DND-41 (cell line): ENCODE measurements around the gene NUCB1.

ENCODE experiments used
- ATAC-seq: fragments of 200-7000 bp; cut with Tn5 transposase; 3 replicates; pipeline ENCODE4 v1.9.1; 2021; ENCODE audit warnings: low read depth; ENCODE audit not compliant: insufficient read depth
- DNase-seq: peaks from one replicate; pipeline ENCODE4 v3.0.0-alpha.2; 2020
- H2AFZ ChIP-seq: 2 replicates; pipeline ENCODE4 v1.6.0; 2012; ENCODE audit warnings: low read depth, low read length
- H3K27ac ChIP-seq: 2 replicates; pipeline ENCODE4 v1.5.1; 2012; ENCODE audit warnings: low read length, inconsistent platforms
- H3K27me3 ChIP-seq: fragments of 200-600 bp; sonication (generic); 2 replicates; pipeline ENCODE4 v1.6.0; 2012; ENCODE audit warnings: low read length, mild to moderate bottlenecking, inconsistent platforms; ENCODE audit not compliant: insufficient read depth, poor library complexity
- H3K36me3 ChIP-seq: 2 replicates; pipeline ENCODE4 v1.5.1; 2012; ENCODE audit warnings: low read length, inconsistent platforms; ENCODE audit not compliant: insufficient read depth
- H3K4me1 ChIP-seq: 2 replicates; pipeline ENCODE4 v1.5.1; 2012; ENCODE audit warnings: mild to moderate bottlenecking, low read length; ENCODE audit not compliant: insufficient read depth
- H3K4me2 ChIP-seq: 2 replicates; pipeline ENCODE4 v1.6.0; 2012; ENCODE audit warnings: mild to moderate bottlenecking, moderate library complexity, low read length, inconsistent platforms; ENCODE audit not compliant: insufficient read depth
- H3K4me3 ChIP-seq, 2 experiments: fragments of 200-600 bp in 1 of 2; shearing (Covaris generic) in 1 of 2; 2 replicates each; pipeline ENCODE4 v1.5.1; 2012 to 2016; ENCODE audit warnings: inconsistent platforms in 2 of 2, low read length in 2 of 2, mild to moderate bottlenecking in 2 of 2, low read depth in 1 of 2, moderate library complexity in 1 of 2
- H3K79me2 ChIP-seq: 2 replicates; pipeline ENCODE4 v1.6.0; 2012; ENCODE audit warnings: low read length, inconsistent platforms; ENCODE audit not compliant: insufficient read depth
- H3K9ac ChIP-seq: 2 replicates; pipeline ENCODE4 v1.6.0; 2012; ENCODE audit warnings: low read depth, mild to moderate bottlenecking, inconsistent platforms, low read length, moderate library complexity
- H3K9me3 ChIP-seq: 2 replicates; pipeline ENCODE4 v1.5.1; 2012; ENCODE audit warnings: low read length, moderate library complexity, mild to moderate bottlenecking, inconsistent platforms; ENCODE audit not compliant: insufficient read depth, severe bottlenecking
- H4K20me1 ChIP-seq: 2 replicates; pipeline ENCODE4 v1.6.0; 2012; ENCODE audit warnings: low read length; ENCODE audit not compliant: insufficient read depth
- CTCF ChIP-seq: IDR thresholded peaks from 2 replicates; pipeline ENCODE4 v1.5.1; 2012; ENCODE audit warnings: borderline replicate concordance, low read length, moderate library complexity, mild to moderate bottlenecking; ENCODE audit not compliant: poor library complexity, severe bottlenecking; ENCODE audit errors: extremely low read depth
- EZH2 ChIP-seq: IDR thresholded peaks from 3 replicates; pipeline ENCODE4 v1.6.1; 2012; ENCODE audit warnings: borderline replicate concordance, low read depth, mild to moderate bottlenecking, moderate library complexity, low read length, inconsistent platforms; ENCODE audit not compliant: severe bottlenecking

The NUCB1 gene

GRCh38 chr19:48859711-48860572 lies 40.2 kb upstream of the NUCB1 start:
- no peak overlapping the region for H3K4me3 ChIP-seq
- H3K9me3 ChIP-seq: no peaks in the 10 kb centered on the region
- H3K9ac ChIP-seq: no peak overlapping the region
- no peak for ATAC-seq
- H3K27ac ChIP-seq: no peak overlapping the region
- H2AFZ ChIP-seq: no peak overlapping the region
- TF ChIP-seq EZH2 (no peak), CTCF (no peak)
- H3K27me3 ChIP-seq: no peaks in the 10 kb centered on the region
- H3K79me2 ChIP-seq: no peaks in the 10 kb centered on the region
- H3K4me2 ChIP-seq: no peak overlapping the region
- no peaks in the 10 kb centered on the region for H4K20me1 ChIP-seq
- no peaks in the 10 kb centered on the region for H3K4me1 ChIP-seq
- no peaks in the 10 kb centered on the region for H3K36me3 ChIP-seq
- no peak for DNase-seq

DNA sequence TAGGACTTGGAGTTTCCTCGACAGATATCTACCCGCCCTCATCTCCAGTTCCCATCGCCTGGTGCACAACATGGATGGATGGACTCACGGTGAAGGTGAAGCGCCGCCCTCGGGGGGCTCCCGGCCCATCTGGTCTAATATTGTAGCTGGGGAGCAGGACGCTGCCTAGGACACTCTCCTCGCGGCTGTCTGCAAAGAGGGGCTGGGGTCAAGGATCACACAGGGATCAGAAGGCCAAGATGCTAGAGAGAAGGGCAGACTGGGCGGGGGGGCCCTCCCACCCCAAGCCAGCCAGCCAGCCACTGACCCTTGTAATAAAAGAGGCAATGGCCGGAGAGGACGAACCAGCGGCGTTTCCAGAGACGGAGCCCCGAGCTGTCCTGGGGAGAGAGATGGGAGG lies 38.8 kb upstream of the NUCB1 start:
- no peaks in the 10 kb centered on the region for H3K27me3 ChIP-seq

GRCh38 chr19:48862827-48863226 lies 37.3 kb upstream of the NUCB1 start:
- ATAC-seq (no peak), DNase-seq (no peak)
- no peaks in the 10 kb centered on the region for H3K36me3 ChIP-seq
- no peak overlapping the region for H3K4me2 ChIP-seq
- H3K4me1 ChIP-seq: no peaks in the 10 kb centered on the region
- no peaks in the 10 kb centered on the region for H4K20me1 ChIP-seq
- H3K79me2 ChIP-seq: no peaks in the 10 kb centered on the region
- H3K9me3 ChIP-seq: no peaks in the 10 kb centered on the region
- no peak for TF ChIP-seq CTCF
- TF ChIP-seq EZH2: no peak
- no peak overlapping the region for H2AFZ ChIP-seq
- no peak overlapping the region for H3K4me3 ChIP-seq
- H3K9ac ChIP-seq: no peak overlapping the region
- no peak overlapping the region for H3K27ac ChIP-seq
- H3K27me3 ChIP-seq: peaks cover 10% of the 10 kb centered on the region

More for the DNA sequence above, 38.8 kb upstream of the NUCB1 start:
- Histone ChIP-seq H2AFZ (no peak overlapping the region), H3K4me3 (no peak overlapping the region), H3K36me3 (no peaks in the 10 kb centered on the region), H3K9ac (no peak overlapping the region), H3K4me1 (no peaks in the 10 kb centered on the region), H4K20me1 (no peaks in the 10 kb centered on the region), H3K9me3 (no peaks in the 10 kb centered on the region), H3K27ac (no peak overlapping the region), H3K4me2 (no peak overlapping the region), H3K79me2 (no peaks in the 10 kb centered on the region)
- DNase-seq (no peak), ATAC-seq (no peak)
- no peak for TF ChIP-seq CTCF
- no peak for TF ChIP-seq EZH2
